PC-3 (cell line): ENCODE results near the gene PLOD2.

Experiments used
- EZH2 ChIP-seq: fragments of 300-600 bp; sonication (generic); IDR thresholded peaks from one replicate; pipeline ENCODE4 v1.6.1; 2017; ENCODE audit warnings: antibody characterized with exemption, mild to moderate bottlenecking, low read length; ENCODE audit not compliant: unreplicated experiment
- TF ChIP-seq, protein P1 (sequence below): fragments of 300-600 bp; sonication (generic); conservative IDR thresholded peaks from 2 replicates; pipeline ENCODE4 v1.5.1; 2017; ENCODE audit warnings: antibody characterized with exemption, low read depth, mild to moderate bottlenecking, low read length

DNA sequence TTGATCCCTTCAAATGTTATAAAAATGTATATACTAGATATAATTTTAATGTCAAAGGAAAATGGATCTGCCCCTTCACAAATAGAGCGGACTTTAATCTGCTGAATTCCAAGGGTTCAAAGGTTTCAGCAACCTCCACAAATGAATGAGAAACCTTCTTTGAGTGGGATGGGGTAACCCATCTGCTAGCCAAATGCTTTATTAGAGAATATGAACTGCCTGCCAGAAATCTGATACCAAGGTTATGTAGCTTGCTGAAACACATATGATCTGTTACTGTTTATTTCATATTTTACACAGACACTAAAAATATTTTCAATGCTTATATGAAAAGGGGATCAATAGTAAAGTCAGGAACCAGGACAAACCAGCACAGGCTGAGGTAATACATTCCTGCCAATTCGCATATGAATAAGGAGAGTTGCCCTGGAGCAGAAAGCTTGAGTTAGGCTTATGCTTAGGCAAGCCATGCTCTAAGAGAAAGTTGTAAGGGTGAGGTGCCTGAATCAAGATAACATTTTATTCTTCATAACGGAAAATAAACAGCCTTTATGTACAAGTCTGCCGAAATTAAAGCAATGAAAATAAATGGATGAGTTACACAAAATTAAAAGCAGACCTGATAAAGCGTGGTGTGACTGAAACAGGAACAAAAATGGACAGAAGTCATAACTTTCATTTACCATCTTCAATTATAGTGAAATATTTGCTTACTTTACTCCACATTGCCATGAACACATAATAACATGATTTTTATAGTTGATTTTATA is 26.5 kb downstream of the PLOD2 start:
- TF ChIP-seq, protein P1, sequence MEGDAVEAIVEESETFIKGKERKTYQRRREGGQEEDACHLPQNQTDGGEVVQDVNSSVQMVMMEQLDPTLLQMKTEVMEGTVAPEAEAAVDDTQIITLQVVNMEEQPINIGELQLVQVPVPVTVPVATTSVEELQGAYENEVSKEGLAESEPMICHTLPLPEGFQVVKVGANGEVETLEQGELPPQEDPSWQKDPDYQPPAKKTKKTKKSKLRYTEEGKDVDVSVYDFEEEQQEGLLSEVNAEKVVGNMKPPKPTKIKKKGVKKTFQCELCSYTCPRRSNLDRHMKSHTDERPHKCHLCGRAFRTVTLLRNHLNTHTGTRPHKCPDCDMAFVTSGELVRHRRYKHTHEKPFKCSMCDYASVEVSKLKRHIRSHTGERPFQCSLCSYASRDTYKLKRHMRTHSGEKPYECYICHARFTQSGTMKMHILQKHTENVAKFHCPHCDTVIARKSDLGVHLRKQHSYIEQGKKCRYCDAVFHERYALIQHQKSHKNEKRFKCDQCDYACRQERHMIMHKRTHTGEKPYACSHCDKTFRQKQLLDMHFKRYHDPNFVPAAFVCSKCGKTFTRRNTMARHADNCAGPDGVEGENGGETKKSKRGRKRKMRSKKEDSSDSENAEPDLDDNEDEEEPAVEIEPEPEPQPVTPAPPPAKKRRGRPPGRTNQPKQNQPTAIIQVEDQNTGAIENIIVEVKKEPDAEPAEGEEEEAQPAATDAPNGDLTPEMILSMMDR: no peak
- TF ChIP-seq EZH2: no peak
